ENCODE data around the gene ZDBF2.
A peak's percentile ranks its signal among the peaks of the same experiment; 100 is the strongest.

Gene ZDBF2

GRCh38 chr2:206245265-206245672 lies 29.2 kb upstream of the ZDBF2 start:
- no peak overlapping the region for H3K4me3 ChIP-seq (replicated peaks; ENCODE audit: low read depth, low read length)
- TF ChIP-seq CTCF (IDR thresholded peaks at IDR 0.05; ENCODE audit: insufficient read depth, low read length, poor library complexity, severe bottlenecking) = no peak
- DNase-seq (ENCODE audit: extremely low read depth, insufficient read length) = no peak
- H3K27me3 ChIP-seq (replicated peaks; ENCODE audit: control insufficient read depth, insufficient read depth, low read length) = no peaks in the 10 kb centered on the region
- H3K36me3 ChIP-seq (ENCODE audit: control insufficient read depth, insufficient read depth, low read length) = no peaks in the 10 kb centered on the region

GRCh38 chr2:206250041-206250897 lies 24.2 kb upstream of the ZDBF2 start:
- DNase-seq (ENCODE audit: extremely low read depth, insufficient read length) = no peak
- H3K27me3 ChIP-seq (replicated peaks; ENCODE audit: control insufficient read depth, insufficient read depth, low read length) = no peaks in the 10 kb centered on the region
- H3K4me3 ChIP-seq (replicated peaks; ENCODE audit: low read depth, low read length) = peak overlapping the region; percentile 13
- H3K36me3 ChIP-seq (ENCODE audit: control insufficient read depth, insufficient read depth, low read length) = no peaks in the 10 kb centered on the region
- peak; percentile 48 for TF ChIP-seq CTCF (IDR thresholded peaks at IDR 0.05; ENCODE audit: insufficient read depth, low read length, poor library complexity, severe bottlenecking)

GRCh38 chr2:206253125-206253776 lies 21.2 kb upstream of the ZDBF2 start:
- H3K36me3 ChIP-seq (ENCODE audit: control insufficient read depth, insufficient read depth, low read length) = no peaks in the 10 kb centered on the region
- TF ChIP-seq CTCF (IDR thresholded peaks at IDR 0.05; ENCODE audit: insufficient read depth, low read length, poor library complexity, severe bottlenecking) = no peak
- no peak for DNase-seq (ENCODE audit: extremely low read depth, insufficient read length)
- no peak overlapping the region for H3K4me3 ChIP-seq (replicated peaks; ENCODE audit: low read depth, low read length)
- H3K27me3 ChIP-seq (replicated peaks; ENCODE audit: control insufficient read depth, insufficient read depth, low read length) = no peaks in the 10 kb centered on the region; the same call in 1 of the 2 replicates

GRCh38 chr2:206253777-206254166 lies 20.7 kb upstream of the ZDBF2 start:
- Histone ChIP-seq H3K27me3 (replicated peaks; ENCODE audit: control insufficient read depth, insufficient read depth, low read length) (no peaks in the 10 kb centered on the region; the same call in 1 of the 2 replicates), H3K4me3 (replicated peaks; ENCODE audit: low read depth, low read length) (no peak overlapping the region), H3K36me3 (ENCODE audit: control insufficient read depth, insufficient read depth, low read length) (no peaks in the 10 kb centered on the region)
- TF ChIP-seq CTCF (IDR thresholded peaks at IDR 0.05; ENCODE audit: insufficient read depth, low read length, poor library complexity, severe bottlenecking) = no peak
- DNase-seq (ENCODE audit: extremely low read depth, insufficient read length) = no peak

- Histone ChIP-seq H3K27me3 (replicated peaks; ENCODE audit: control insufficient read depth, insufficient read depth, low read length) (no peaks in the 10 kb centered on the region; the same call in 1 of the 2 replicates), H3K4me3 (replicated peaks; ENCODE audit: low read depth, low read length) (no peak overlapping the region), H3K36me3 (ENCODE audit: control insufficient read depth, insufficient read depth, low read length) (no peaks in the 10 kb centered on the region)
- TF ChIP-seq CTCF (IDR thresholded peaks at IDR 0.05; ENCODE audit: insufficient read depth, low read length, poor library complexity, severe bottlenecking) = no peak
- DNase-seq (ENCODE audit: extremely low read depth, insufficient read length) = no peak
Measured at GRCh38 chr2:206255003-206255402, 19.5 kb upstream of the ZDBF2 start.
